ENCODE data around the gene KPNB1.

KPNB1 gene

DNA sequence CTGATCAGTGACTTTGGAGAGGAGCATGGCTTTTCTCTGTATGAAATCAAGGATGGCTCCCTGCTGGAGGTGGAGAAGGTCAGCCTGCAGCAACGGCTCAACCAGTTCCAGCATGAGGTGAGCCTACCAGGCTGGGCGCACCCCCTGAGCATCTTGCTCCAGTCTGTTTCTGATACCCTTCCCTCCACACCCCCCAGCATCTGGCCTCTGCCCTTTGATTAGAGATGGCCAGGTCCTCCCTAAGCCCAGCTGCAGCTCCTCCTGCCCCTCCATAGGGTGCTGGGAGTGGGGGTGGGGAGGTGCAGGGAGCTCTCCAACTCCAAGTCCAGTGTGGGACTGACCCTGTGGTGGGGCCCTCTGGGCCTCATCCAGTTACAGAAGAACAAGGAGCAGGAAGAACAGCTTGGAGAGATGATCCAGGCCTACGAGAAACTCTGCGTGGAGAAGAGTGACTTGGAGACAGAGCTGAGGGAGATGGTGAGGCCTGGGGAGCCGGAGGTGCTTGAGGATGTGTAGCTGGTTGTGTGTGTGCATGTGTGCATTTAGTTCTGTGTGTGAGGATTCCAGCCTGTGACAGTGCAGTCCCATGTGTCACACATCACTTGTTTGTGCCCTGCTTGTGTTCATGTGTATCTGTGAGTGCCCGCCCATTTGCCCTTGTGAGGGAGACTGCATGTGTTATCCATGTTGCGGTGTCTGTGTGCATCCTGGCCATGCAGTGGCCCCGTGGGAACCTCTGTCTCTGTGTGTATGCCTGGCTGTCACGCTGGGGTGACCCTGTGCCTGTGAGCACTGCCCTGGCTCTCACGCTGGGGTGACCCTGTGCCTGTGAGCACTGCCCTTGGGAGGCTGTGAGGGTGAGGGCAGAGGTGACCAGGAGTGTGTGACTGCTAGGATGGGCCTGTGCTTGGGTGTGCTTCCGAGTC, 47.3 kb downstream of the KPNB1 start:
- no peak for DNase-seq (ENCODE audit: low read depth in 2 of 2)

DNA sequence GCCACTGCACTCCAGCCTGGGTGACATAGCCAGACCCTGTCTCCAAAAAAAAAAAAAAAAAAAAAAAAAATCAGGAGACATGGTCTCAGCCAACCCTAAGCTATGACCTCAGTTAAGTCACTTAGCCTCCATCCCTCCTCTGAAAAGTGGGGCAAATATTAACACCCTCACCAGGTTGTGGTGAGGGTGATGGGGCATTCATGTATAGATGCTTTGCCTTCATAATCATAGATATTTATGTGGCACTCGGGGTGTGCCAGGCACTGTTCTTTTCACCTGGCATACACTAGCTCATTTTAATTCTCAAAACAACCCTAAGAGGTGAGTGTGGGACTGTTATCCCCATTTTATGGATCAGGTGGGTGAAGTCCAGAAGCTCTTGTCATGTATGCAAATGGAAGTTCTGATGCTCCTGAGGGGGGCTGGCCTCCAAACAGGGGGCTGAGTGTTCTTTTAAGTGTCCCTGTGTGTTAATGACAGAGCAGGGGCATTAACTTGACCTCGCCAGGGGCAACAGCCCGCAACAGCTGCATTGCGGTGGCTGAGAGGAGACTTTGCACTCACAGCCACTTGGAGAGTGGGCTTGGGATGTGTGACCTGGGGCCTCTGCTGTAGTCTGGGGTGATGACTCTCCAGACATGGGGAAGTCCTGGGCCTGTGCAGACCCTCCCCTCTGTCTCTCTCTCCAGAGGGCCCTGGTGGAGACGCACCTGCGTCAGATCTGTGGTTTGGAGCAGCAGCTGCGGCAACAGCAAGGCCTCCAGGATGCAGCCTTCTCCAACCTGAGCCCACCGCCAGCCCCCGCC, 48.4 kb downstream of the KPNB1 start:
- DNase-seq (ENCODE audit: low read depth in 2 of 2) = no peak

DNA sequence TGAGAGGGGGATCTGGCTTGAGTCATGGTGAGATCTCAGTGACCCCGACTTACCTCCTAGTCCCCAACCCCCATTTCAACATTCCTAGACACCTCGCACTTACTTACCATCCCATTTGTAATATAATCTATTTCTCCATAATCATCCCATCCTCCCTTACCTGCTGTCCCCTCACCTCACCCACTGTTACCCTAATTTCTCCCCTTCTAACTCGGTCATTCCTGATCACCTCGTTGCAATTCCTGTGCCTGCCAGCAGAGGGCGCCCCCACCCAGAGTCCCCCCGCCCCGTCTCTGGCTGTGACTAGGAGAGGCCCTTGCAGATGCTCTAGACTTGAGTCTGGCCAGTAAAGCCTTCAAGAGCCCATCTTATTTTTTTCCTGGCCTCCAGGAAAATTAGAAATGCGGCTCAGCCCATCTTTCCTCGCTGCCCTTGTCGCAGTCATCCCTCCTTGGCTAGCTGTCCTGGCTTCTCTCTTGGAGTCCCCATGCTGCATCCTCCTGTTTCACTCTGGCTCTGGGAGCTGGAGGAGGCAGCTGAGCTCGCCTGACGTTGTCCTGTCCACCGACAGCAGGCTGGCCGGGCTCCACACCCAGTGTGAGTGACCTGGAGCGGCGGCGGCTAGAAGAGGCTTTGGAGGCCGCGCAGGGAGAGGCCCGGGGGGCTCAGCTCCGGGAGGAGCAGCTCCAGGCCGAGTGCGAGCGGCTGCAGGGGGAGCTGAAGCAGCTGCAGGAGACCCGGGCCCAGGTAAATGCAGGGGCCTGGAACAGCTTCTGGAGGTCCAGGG, 49.2 kb downstream of the KPNB1 start:
- no peak for DNase-seq (ENCODE audit: low read depth in 2 of 2)

DNA sequence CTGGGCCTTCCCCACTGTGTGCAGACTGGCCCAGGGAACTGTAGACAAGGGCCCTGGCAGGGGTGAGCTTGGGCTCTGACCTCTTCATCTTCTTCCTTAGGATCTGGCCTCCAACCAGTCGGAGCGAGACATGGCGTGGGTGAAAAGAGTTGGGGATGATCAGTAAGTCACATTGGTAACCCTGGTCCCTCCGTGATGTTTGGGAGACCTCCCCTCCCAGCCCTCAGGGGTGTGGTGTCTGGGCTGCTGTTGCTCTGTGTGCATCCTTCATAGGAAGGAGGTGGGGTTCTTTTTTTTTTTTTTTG, 49.8 kb downstream of the KPNB1 start:
- no peak for DNase-seq (ENCODE audit: low read depth in 2 of 2)

DNA sequence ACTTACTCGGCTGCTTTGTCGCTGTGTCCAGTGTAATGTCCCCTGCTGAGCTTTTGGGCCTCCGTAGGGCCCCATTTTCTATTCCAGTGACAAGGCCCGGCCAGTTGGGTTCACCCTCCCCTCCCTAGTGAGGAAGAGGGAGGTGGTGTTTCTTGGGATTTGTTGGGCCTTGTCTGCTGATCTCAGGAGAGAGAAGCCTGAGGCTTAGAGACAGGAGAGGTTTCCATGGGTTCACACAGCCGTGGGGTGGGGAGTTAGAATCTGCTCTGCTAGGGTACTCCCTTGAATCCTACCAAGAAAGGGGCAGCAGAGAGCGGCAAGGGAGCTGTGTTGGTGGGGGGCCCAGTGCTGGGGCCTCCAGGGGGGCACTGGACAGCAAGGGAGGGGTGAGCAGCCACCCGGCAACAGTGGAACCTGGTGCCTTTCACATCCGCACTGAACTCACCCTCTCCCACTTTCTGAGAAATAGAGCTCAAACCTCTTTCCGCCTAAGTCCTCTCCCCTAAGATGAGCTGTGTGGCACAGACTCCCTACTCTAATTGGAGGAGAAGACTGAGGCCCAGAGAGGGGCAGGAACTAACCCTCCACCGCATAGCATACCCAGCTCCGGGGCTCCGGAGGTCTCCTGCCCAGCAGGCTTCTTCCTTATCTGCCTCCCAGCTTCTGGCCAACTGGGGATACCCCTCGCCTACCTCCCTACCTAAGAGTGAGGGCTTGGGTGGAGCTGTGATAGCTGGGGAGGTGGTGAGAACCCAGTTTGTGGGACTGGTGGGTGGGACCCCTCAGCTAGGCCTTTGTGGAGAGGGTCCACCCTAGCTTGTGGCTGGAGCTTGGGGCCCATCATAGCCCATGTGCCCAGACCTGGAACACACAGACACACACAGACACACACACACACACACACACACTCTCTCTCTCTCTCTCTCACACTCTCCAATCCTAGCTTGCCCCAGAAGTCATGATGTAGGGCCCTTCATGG, 51.0 kb downstream of the KPNB1 start:
- no peak for DNase-seq (ENCODE audit: low read depth in 2 of 2)

DNA sequence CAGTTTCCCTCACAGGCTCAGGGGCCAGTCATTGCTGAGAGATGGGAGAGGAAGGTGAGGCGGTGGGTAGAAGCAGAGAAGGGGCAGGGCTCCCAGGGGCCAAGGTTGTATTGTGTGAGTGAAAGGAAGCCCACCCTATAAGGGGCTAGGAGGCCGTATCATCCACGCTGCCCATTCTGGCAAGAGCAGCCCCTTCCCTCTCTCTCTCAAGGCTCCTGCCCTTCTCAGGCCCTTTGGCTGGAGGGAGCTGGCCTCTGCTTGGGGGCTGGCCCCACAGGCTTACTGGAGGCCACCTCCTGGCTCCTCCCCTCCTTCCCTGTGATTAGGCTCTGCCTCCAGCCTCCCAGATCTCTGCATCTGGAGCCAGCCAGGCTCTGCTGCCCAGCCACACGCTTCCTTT, 51.9 kb downstream of the KPNB1 start:
- no peak for DNase-seq (ENCODE audit: low read depth in 2 of 2)

DNA sequence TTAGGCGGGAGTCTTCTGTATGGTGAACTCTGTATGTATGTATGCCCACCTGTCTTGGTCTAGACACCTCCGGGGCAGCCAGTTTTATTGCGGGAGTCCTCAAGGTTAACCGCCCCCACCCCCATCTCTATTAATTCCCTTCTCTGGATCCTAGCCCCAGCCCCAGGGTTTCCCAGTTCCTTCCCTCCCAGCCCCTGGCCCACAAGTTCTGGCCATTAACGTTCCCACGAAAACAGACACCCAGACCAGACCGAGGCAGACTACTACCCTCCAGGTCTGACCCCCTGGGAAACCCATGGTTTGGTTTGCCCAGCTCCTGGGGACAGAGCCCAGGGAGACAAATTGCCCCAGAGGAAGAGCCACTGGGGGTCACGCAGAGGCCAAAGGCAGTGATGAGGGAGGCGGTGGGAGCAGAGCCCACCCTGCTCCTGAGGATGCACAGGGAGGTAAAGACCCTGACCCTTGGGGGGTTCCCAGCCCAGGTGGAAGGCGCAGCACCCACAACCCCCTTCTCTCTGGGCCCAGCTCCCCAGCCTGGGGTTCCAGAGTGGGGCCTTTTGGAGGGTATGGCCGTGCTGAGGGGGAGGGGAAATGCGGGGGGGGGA, 52.8 kb downstream of the KPNB1 start:
- no peak for DNase-seq (ENCODE audit: low read depth in 2 of 2)

DNA sequence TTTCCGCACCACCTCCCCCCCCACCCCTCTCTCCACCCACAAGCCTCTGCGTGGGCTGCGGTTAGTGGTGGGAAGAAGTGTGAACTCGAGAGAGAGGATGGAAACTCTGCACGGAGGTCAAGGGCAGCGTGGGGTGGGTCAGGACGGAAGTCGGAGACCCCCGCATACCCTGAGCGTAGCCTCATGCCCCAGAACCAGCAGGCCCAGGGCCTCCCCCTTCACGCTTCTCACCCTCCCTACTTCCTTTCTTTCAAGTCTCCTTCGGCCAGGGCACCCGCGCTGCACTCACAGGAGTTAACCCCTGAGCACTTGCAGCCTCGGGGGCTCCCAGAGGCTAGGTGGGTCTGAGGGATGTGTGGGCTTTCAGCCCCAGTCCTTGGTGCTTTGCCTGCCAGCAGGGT, 53.5 kb downstream of the KPNB1 start:
- no peak for DNase-seq (ENCODE audit: low read depth in 2 of 2)

DNA sequence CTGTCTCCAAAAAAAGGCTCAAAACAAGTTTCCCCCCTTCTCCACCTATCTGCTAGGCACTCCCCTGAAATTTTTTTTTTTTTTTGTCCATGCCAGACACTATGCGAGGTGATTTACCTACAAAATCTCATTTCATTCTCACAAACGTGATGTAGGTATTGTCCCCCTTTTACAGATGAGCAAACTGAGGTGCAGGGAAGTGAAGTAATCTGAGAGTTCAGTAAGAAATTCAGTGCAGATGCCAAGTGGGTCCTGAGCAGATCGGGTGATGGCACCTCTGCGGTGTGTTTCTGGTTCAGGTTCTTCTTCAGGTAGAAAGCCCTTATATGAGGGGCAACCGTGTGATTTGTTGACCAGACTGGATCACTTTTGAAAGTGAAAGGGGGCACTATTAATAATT, 54.0 kb downstream of the KPNB1 start:
- DNase-seq (ENCODE audit: low read depth in 2 of 2) = no peak

DNA sequence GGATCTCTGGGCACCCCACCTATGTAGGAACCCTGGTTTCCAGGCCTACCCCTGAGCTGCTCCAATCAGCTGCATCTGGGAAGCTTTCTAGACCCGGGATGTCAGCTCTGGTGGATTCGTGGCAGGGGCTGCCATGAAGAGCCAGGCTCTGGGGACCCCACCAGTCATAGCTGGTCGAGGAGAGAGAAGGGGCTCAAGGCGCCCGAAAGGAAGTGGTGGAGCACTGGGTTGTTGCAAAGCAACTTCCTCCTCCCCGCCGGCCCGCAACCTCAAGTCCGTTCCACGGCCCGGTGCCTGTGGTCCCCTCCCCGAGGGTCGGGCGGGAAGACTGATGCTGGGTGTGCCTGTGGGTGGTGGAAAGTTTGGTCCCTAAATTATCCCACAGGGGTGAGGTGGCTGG, 54.4 kb downstream of the KPNB1 start:
- DNase-seq (ENCODE audit: low read depth in 2 of 2) = no peak

DNA sequence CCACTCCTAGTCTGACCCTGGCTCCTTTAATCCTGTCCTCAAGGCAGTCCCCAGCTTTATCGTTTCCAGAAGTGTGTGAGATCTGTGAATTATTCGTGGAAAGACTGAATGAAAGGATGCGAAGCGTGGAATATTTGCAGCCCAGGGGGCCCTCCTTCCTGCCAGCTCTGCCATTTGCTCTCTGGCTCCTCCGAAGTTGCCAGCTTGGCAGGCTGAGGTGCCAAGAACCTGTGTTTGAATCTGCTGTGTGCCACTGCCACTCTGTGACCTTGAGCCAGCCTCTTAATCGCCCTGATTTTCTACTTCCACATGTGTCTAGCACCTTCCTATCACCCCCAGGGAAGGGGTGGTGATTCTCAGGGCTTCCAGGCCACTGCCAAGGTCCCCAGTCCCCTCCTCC, 55.0 kb downstream of the KPNB1 start:
- DNase-seq (ENCODE audit: low read depth in 2 of 2) = no peak

DNA sequence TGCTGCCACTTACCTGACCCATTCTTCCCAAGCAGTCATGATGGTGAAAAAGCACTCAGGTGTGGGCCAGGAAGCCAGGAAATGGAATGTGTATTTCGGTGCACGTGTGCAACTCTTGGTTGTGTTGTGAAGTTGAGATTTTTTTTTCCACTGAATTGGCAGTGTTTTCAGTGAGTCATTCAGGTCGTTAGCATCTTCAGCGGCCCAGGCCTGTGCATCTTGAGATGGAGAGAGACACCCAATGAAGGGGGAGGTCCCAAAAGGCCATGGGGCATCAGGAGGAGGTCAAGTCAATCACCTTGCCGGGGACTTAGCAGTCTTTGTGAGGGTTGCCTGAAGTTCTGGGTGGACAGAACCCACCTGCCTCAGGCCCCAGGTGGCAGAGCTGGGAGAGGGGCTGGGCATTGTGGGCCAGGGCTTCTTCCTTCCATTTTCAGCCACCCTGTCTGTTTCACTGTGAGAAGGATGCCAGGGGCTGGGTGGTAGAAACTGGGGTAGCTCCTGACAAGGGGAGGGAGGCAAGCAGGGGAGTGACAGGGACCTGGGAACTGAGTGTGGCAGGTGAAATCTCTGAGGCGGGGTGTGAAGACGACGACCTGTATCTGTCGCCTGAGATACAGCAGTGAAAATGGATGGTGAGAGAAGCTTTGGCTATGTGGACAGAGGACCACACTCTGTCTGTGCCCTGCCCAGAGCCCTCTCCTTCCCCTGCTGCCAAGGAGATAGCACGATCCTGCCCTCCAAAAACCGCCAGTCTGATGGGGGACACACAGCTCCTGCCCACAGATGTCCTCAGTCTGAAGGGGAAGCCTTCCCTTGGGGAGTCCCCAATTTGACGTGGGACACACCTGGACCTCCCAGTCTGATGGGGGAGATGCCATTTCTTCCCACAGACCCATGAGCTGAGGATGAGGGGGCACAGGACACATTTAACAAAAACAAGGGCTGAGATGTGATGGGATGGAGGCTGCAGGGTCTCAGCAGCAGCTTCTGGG, 56.1 kb downstream of the KPNB1 start:
- DNase-seq (ENCODE audit: low read depth in 2 of 2) = no peak

DNA sequence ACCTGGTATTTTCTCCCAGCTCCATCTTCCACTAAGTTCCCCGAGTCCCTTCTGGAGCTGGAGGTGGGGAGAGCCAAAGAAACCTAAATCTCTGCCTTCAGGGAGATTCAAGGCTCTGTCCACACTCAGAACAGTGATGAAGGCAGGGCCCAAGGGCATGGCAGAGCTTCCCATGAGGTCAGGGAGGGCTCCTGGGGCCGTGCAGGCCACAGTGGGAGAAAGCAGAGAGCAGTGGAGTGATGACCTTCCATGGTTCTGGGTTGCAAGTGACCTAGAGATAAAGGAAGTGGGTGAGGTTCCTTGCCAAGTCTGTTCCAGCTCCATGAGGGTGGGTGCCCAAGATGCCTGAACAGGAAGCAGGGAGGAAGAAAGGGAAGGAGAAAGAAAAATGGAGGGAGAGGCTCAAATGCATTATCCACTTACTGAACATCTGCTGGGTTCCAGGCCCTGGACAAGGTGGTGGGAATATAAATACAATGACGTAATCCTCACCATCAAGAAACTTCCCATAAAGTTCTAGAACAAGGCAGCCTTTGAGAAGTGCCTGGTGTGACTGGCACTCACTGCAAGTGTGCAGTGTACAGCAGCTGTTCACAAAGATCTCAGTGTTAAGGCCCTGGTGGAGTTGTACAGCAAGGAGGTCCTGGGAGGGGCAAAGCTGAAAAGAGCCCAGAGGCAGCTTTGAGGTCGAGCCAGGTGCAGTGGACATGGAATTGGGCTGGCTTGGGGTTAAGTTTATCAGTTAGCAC, 57.5 kb downstream of the KPNB1 start:
- DNase-seq (ENCODE audit: low read depth in 2 of 2) = no peak

DNA sequence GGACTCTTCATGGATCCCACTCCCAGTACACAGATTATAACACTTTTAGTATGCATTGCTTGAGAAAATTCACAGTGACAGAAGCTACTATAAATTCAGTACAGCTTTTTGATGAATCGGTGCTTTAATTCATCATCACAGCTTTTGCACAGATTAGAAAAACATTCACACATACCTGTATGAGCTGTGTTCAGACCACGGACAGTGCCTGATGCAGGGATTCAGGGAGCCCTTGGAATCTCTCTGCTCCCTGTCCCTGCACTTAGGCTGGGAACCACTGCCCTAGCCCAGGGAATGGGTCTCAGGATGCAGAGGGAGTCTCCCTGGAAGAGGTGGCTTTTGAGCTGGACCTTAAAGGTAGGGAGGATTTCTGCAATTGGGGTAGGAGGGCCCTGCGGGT, 58.2 kb downstream of the KPNB1 start:
- no peak for DNase-seq (ENCODE audit: low read depth in 2 of 2)

DNA sequence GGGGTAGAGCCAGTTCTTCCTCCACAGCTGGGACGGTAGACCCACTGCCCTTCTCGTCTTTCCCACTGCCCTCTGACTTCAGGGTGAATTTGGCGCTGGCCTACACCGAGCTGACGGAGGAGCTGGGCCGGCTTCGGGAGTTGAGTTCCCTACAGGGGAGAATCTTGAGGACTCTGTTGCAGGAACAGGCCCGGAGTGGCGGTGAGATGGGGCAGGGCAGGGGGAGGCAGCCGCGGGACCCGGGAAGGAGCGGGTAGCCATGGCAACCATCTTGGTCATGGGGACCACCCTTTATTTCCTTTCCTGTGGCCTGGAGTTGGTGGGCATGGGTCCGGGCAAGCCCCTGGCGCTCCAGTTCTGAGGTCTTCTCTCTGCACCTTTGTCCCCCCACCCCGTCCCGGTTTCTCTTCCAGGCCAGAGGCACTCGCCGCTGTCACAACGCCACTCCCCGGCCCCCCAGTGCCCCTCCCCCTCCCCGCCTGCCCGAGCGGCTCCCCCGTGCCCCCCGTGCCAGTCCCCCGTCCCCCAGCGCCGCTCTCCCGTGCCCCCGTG, 58.7 kb downstream of the KPNB1 start:
- DNase-seq (ENCODE audit: low read depth in 2 of 2) = no peak

DNA sequence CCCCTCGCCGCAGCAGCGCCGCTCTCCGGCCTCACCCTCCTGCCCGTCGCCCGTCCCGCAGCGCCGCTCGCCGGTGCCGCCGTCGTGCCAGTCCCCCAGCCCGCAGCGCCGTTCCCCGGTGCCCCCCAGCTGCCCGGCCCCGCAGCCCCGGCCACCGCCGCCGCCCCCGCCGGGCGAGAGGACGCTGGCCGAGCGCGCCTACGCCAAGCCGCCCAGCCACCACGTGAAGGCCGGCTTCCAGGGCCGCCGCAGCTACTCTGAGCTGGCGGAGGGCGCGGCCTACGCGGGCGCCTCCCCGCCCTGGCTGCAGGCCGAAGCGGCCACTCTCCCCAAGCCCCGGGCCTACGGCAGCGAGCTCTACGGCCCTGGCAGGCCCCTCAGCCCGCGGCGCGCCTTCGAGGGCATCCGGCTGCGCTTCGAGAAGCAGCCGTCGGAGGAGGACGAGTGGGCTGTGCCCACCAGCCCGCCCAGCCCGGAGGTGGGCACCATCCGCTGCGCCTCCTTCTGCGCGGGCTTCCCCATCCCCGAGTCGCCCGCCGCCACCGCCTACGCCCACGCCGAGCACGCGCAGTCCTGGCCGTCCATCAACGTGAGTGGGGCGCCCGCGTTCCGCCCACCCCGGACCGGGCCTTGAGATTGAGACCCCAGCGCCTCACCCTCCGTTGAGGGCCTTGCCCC, 59.3 kb downstream of the KPNB1 start:
- DNase-seq (ENCODE audit: low read depth in 2 of 2) = no peak

DNA sequence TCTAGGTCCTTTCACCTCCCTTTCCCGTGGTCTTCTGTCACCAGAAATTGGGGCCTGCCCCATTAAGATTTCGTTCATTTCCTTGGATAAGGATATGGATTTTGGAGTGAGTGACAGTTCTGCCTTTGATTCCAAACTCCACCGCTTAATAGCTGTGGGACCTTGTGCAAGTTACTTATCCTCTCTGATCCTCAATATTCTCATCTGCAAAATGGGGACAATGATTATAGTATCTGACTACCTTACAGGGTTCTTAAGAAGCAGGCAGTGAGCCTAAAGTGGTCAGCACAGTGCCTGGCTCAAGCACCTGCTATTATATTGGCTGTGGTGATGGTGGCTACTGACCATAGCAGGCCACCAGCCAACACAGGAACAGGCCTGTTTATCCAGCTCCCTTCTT, 59.9 kb downstream of the KPNB1 start:
- no peak for DNase-seq (ENCODE audit: low read depth in 2 of 2)

Data from fibroblast of skin of left quadriceps (primary cell).